H9 (cell line): Measurements from ENCODE around the gene CHST1. TPM values are rescaled to one million over a fixed set of nuclear protein-coding genes. Genes with fewer than 3 reads are reported as not detected.

Source experiments
- DNase-seq: peaks from one replicate; pipeline ENCODE4 v3.0.0-alpha.2; 2017
- H2AFZ ChIP-seq: one replicate; pipeline ENCODE4 v1.6.1; 2013; ENCODE audit warnings: mild to moderate bottlenecking, low read length, control low read depth, moderate library complexity
- H2AK5ac ChIP-seq: 2 replicates; pipeline ENCODE4 v1.6.1; 2013; ENCODE audit warnings: low read length, control low read depth, mixed read lengths; ENCODE audit not compliant: insufficient read length
- H2BK120ac ChIP-seq: one replicate; pipeline ENCODE4 v1.6.1; 2013; ENCODE audit warnings: low read depth, mild to moderate bottlenecking, low read length, control low read depth, inconsistent platforms; ENCODE audit not compliant: poor library complexity, severe bottlenecking
- H2BK12ac ChIP-seq: 2 replicates; pipeline ENCODE4 v1.6.1; 2013; ENCODE audit warnings: low read length, control low read depth, mixed read lengths, low read depth; ENCODE audit not compliant: insufficient read length
- H2BK15ac ChIP-seq: 2 replicates; pipeline ENCODE4 v1.6.1; 2013; ENCODE audit warnings: low read depth, low read length, control low read depth
- H2BK20ac ChIP-seq: one replicate; pipeline ENCODE4 v1.6.1; 2013; ENCODE audit warnings: low read depth, mild to moderate bottlenecking, low read length, control low read depth, inconsistent platforms; ENCODE audit not compliant: poor library complexity, severe bottlenecking
- H2BK5ac ChIP-seq: 2 replicates; pipeline ENCODE4 v1.6.1; 2013; ENCODE audit warnings: low read length, control low read depth, mixed read lengths; ENCODE audit not compliant: insufficient read length
- H3K14ac ChIP-seq: 2 replicates; pipeline ENCODE4 v1.6.1; 2013; ENCODE audit warnings: low read length, control low read depth; ENCODE audit not compliant: insufficient read depth
- H3K18ac ChIP-seq: 2 replicates; pipeline ENCODE4 v1.6.1; 2013; ENCODE audit warnings: low read depth, mild to moderate bottlenecking, mixed read lengths, low read length, control low read depth; ENCODE audit not compliant: insufficient read length
- H3K23ac ChIP-seq: 2 replicates; pipeline ENCODE4 v1.6.1; 2013; ENCODE audit warnings: low read length, control low read depth, mixed read lengths, low read depth; ENCODE audit not compliant: insufficient read length
- H3K23me2 ChIP-seq: 2 replicates; pipeline ENCODE4 v1.6.1; 2013; ENCODE audit warnings: low read depth, mild to moderate bottlenecking, mixed read lengths, low read length, control low read depth; ENCODE audit not compliant: insufficient read length, poor library complexity, severe bottlenecking
- H3K27ac ChIP-seq: 2 replicates; pipeline ENCODE4 v1.5.1; 2013; ENCODE audit warnings: low read length, control low read depth, mixed read lengths, low read depth; ENCODE audit not compliant: insufficient read length
- H3K27me3 ChIP-seq: 2 replicates; pipeline ENCODE4 v1.6.1; 2013; ENCODE audit warnings: low read length, control low read depth, inconsistent platforms; ENCODE audit not compliant: insufficient read depth
- H3K4ac ChIP-seq: 2 replicates; pipeline ENCODE4 v1.6.1; 2013; ENCODE audit warnings: low read depth, mild to moderate bottlenecking, control low read depth, inconsistent platforms, low read length, moderate library complexity
- H3K4me1 ChIP-seq: 2 replicates; pipeline ENCODE4 v1.6.1; 2013; ENCODE audit warnings: low read length, control low read depth, inconsistent platforms; ENCODE audit not compliant: insufficient read depth
- H3K4me2 ChIP-seq: 2 replicates; pipeline ENCODE4 v1.6.1; 2013; ENCODE audit warnings: low read length, control low read depth, mixed read lengths; ENCODE audit not compliant: insufficient read length, insufficient read depth
- H3K56ac ChIP-seq: 2 replicates; pipeline ENCODE4 v1.6.1; 2013; ENCODE audit warnings: low read depth, mild to moderate bottlenecking, mixed read lengths, low read length, control low read depth; ENCODE audit not compliant: insufficient read length
- H3K79me1 ChIP-seq: 2 replicates; pipeline ENCODE4 v1.6.1; 2013; ENCODE audit warnings: low read depth, mild to moderate bottlenecking, moderate library complexity, low read length, control low read depth, inconsistent platforms; ENCODE audit not compliant: insufficient read depth, poor library complexity, severe bottlenecking
- H3K79me2 ChIP-seq: 2 replicates; pipeline ENCODE4 v1.6.1; 2013; ENCODE audit warnings: low read length, control low read depth, inconsistent platforms; ENCODE audit not compliant: insufficient read depth
- H3K9ac ChIP-seq: 2 replicates; pipeline ENCODE4 v1.6.1; 2013; ENCODE audit warnings: low read length, control low read depth, mixed read lengths; ENCODE audit not compliant: insufficient read length; ENCODE audit errors: extremely low read depth
- H3K9me3 ChIP-seq: one replicate; pipeline ENCODE4 v1.6.1; 2013; ENCODE audit warnings: low read depth, low read length, inconsistent platforms; ENCODE audit not compliant: control insufficient read depth
- H3T11ph ChIP-seq: one replicate; pipeline ENCODE4 v1.6.1; 2013; ENCODE audit warnings: mild to moderate bottlenecking, low read length, control low read depth, inconsistent platforms
- H4K20me1 ChIP-seq: one replicate; pipeline ENCODE4 v1.6.1; 2013; ENCODE audit not compliant: control insufficient read depth, insufficient read length, insufficient read depth
- H4K5ac ChIP-seq: 2 replicates; pipeline ENCODE4 v1.6.1; 2013; ENCODE audit warnings: low read depth, mild to moderate bottlenecking, mixed read lengths, low read length, control low read depth; ENCODE audit not compliant: insufficient read length
- H4K8ac ChIP-seq: replicated peaks from 2 replicates; pipeline ENCODE4 v1.6.1; 2013; ENCODE audit warnings: low read length, control low read depth, mixed read lengths, low read depth; ENCODE audit not compliant: insufficient read length
- H4K91ac ChIP-seq: 2 replicates; pipeline ENCODE4 v1.6.1; 2013; ENCODE audit warnings: low read depth, mild to moderate bottlenecking, moderate library complexity, mixed read lengths, low read length, control low read depth; ENCODE audit not compliant: insufficient read length
- H3K27ac Mint-ChIP-seq, 3 experiments: 2 replicates in 2 of 3; 3 replicates in 1 of 3; pipeline ENCODE4 v1.8.0; 2020 to 2021; ENCODE audit warnings: mixed read lengths in 3 of 3, mild to moderate bottlenecking in 1 of 3, moderate library complexity in 1 of 3
- H3K27me3 Mint-ChIP-seq: 2 replicates; pipeline ENCODE4 v1.8.0; 2021; ENCODE audit warnings: low read depth, mild to moderate bottlenecking, moderate library complexity, mixed read lengths
- H3K36me3 Mint-ChIP-seq, 3 experiments: 2 replicates in 2 of 3; 3 replicates in 1 of 3; pipeline ENCODE4 v1.8.0; 2020 to 2021; ENCODE audit warnings: low read depth in 3 of 3, mixed read lengths in 3 of 3; ENCODE audit not compliant: insufficient read depth in 1 of 3
- H3K4me1 Mint-ChIP-seq, 2 experiments: 2 replicates each; pipeline ENCODE4 v1.8.0; 2020; ENCODE audit warnings: mixed read lengths in 2 of 2
- H3K4me3 Mint-ChIP-seq, 2 experiments: 2 replicates in 1 of 2; 3 replicates in 1 of 2; pipeline ENCODE4 v1.8.0; 2020 to 2021; ENCODE audit warnings: mild to moderate bottlenecking in 2 of 2, mixed read lengths in 2 of 2, moderate library complexity in 1 of 2
- H3K9me3 Mint-ChIP-seq, 2 experiments: 2 replicates in 1 of 2; 3 replicates in 1 of 2; pipeline ENCODE4 v1.8.0; 2020; ENCODE audit warnings: mild to moderate bottlenecking in 2 of 2, mixed read lengths in 2 of 2, moderate library complexity in 1 of 2
- CTCF ChIP-seq: fragments of 200-600 bp; sonication (generic); conservative IDR thresholded peaks from 3 replicates; pipeline ENCODE4 v1.8.0; 2021; ENCODE audit warnings: antibody characterized with exemption, mild to moderate bottlenecking
- WGBS: extraction: QIAGEN DNeasy Blood & Tissue Kit; methylation state at CpG from one replicate; pipeline ENCODE4 v1.1.7; 2013; ENCODE audit warnings: missing lambda C conversion rate, low lambda C conversion rate, mixed read lengths; ENCODE audit not compliant: insufficient read length; ENCODE audit errors: extremely low coverage; 5-methylcytosine and 5-hydroxymethylcytosine counted together
- long read RNA-seq: library from polyadenylated mRNA; unstranded; transcript quantifications from one replicate; pipeline ENCODE4 v2.0.0, GENCODE V29; 2020
- total RNA-seq: library from RNA; stranded (reverse); gene quantifications from 2 replicates; pipeline ENCODE4 v1.2.1, GENCODE V29; 2021

Gene CHST1
- total RNA-seq, result 0.39 and 0.57 TPM in 2 replicates
- long read RNA-seq, result 0 reads

- no peak within 1 kb of the TSS for H3K56ac ChIP-seq
- Mint-ChIP-seq H3K27ac (no peak within 1 kb of the TSS), H3K4me1 (peaks cover 30 to 43% of the 10 kb centered on the region in 2 experiments), H3K27me3 (peaks cover 82% of the 10 kb centered on the region), H3K9me3 (no peaks in the 10 kb centered on the region; a peak in 1 of 5 replicates), H3K4me3 (peak within 1 kb of the TSS; percentile 65 to 81), H3K36me3 (no peaks in the 10 kb centered on the region)
- H2BK12ac ChIP-seq, result no peak within 1 kb of the TSS
- no peak within 1 kb of the TSS for H3K9ac ChIP-seq
- H3K9me3 ChIP-seq, result no peaks in the 10 kb centered on the region
- no peak within 1 kb of the TSS for H3K4ac ChIP-seq
- no peak within 1 kb of the TSS for H2BK120ac ChIP-seq
- no peak for TF ChIP-seq CTCF
- no peak within 1 kb of the TSS for H3K27ac ChIP-seq
- H2BK5ac ChIP-seq, result no peak within 1 kb of the TSS
- no peak within 1 kb of the TSS for H4K91ac ChIP-seq
- H3K79me2 ChIP-seq, result no peaks in the 10 kb centered on the region
- H4K20me1 ChIP-seq, result peaks cover 2% of the 10 kb centered on the region
- no peak within 1 kb of the TSS for H3K18ac ChIP-seq
- no CpG with 5 or more reads among the region's 96 CpGs for WGBS
- no peak within 1 kb of the TSS for H4K5ac ChIP-seq
- no peak within 1 kb of the TSS for H3T11ph ChIP-seq
- H3K79me1 ChIP-seq, result no peaks in the 10 kb centered on the region
- DNase-seq, result peak; percentile 51
- H3K4me1 ChIP-seq, result no peaks in the 10 kb centered on the region; the same call in 1 of the 2 replicates
- peak within 1 kb of the TSS; percentile 48 for H3K4me2 ChIP-seq
- H2AK5ac ChIP-seq, result no peak within 1 kb of the TSS
- H2BK20ac ChIP-seq, result no peak within 1 kb of the TSS
- H3K23me2 ChIP-seq, result peaks cover 10% of the 10 kb centered on the region
- no peak within 1 kb of the TSS for H2BK15ac ChIP-seq
- H3K14ac ChIP-seq, result no peak within 1 kb of the TSS
- H4K8ac ChIP-seq, result no peak within 1 kb of the TSS
- no peak within 1 kb of the TSS for H3K23ac ChIP-seq
- peaks cover 17% of the 10 kb centered on the region; the same call in 1 of the 2 replicates for H3K27me3 ChIP-seq
- no peak within 1 kb of the TSS for H2AFZ ChIP-seq
Measured at GRCh38 chr11:45665206-45665932, at the start of gene CHST1. Gene CHST1, minus strand, starts transcription at chr11:45665622. Its CDS starts 14,699 bp downstream, at chr11:45650923.
